Measurements from ENCODE around the gene ARRB1. TPM values are rescaled to one million over a fixed set of nuclear protein-coding genes. Genes with fewer than 3 reads are reported as not detected.
A peak's percentile ranks its signal among the peaks of the same experiment; 100 is the strongest.
"Not testable (repeated sequence)": the region's sequence is repeated elsewhere in the genome, so short reads cannot be mapped to it uniquely, and the experiment has no call there.

ARRB1 gene
- total RNA-seq, 1 experiment from 2014 or later, result 17.2 TPM

GRCh38 chr11:75334402-75334891 is 17.0 kb downstream of the ARRB1 start:
- Histone ChIP-seq H3K27me3 (no peaks in the 10 kb centered on the region), H3K4me3 (no peak overlapping the region), H3K9me3 (peaks cover 8% of the 10 kb centered on the region), H3K36me3 (no peaks in the 10 kb centered on the region)
- no peak for DNase-seq

GRCh38 chr11:75333807-75334140 is 17.7 kb downstream of the ARRB1 start:
- Histone ChIP-seq H3K27me3 (no peaks in the 10 kb centered on the region), H3K4me3 (no peak overlapping the region), H3K9me3 (peaks cover 8% of the 10 kb centered on the region), H3K36me3 (no peaks in the 10 kb centered on the region)
- no peak for DNase-seq

GRCh38 chr11:75333022-75333806 is 18.2 kb downstream of the ARRB1 start:
- H3K27me3 ChIP-seq, result no peaks in the 10 kb centered on the region
- H3K9me3 ChIP-seq, result peaks cover 8% of the 10 kb centered on the region
- no peak for DNase-seq

GRCh38 chr11:75331761-75332160 is 19.7 kb downstream of the ARRB1 start:
- H3K4me3 ChIP-seq, H3K36me3 ChIP-seq, H3K9me3 ChIP-seq, H3K27me3 ChIP-seq, DNase-seq: not testable (repeated sequence)

More at GRCh38 chr11:75333022-75333806, 18.2 kb downstream of the ARRB1 start:
- H3K4me3 ChIP-seq, result no peak overlapping the region
- no peaks in the 10 kb centered on the region for H3K36me3 ChIP-seq

GRCh38 chr11:75331304-75331703 is 20.2 kb downstream of the ARRB1 start:
- not testable (repeated sequence) for H3K9me3 ChIP-seq, DNase-seq, H3K27me3 ChIP-seq, H3K36me3 ChIP-seq, H3K4me3 ChIP-seq

GRCh38 chr11:75330886-75331285 is 20.6 kb downstream of the ARRB1 start:
- DNase-seq, H3K4me3 ChIP-seq: not testable (repeated sequence)

GRCh38 chr11:75330291-75330690 is 21.2 kb downstream of the ARRB1 start:
- Histone ChIP-seq H3K27me3 (no peaks in the 10 kb centered on the region), H3K9me3 (peaks cover 8% of the 10 kb centered on the region), H3K36me3 (no peaks in the 10 kb centered on the region), H3K4me3 (no peak overlapping the region)
- no peak for DNase-seq

More at GRCh38 chr11:75330886-75331285, 20.6 kb downstream of the ARRB1 start:
- H3K27me3 ChIP-seq, H3K9me3 ChIP-seq, H3K36me3 ChIP-seq: not testable (repeated sequence)

- Histone ChIP-seq H3K4me3 (no peak overlapping the region), H3K9me3 (peaks cover 8% of the 10 kb centered on the region), H3K27me3 (no peaks in the 10 kb centered on the region), H3K36me3 (no peaks in the 10 kb centered on the region)
- peak; percentile 92 for DNase-seq
These were observed 22.8 kb downstream of the ARRB1 start for GRCh38 chr11:75328426-75329277.

- no peak for DNase-seq
- Histone ChIP-seq H3K36me3 (no peaks in the 10 kb centered on the region), H3K9me3 (no peaks in the 10 kb centered on the region), H3K4me3 (no peak overlapping the region), H3K27me3 (no peaks in the 10 kb centered on the region)
These were observed 25.0 kb downstream of the ARRB1 start for GRCh38 chr11:75326439-75326810.

GRCh38 chr11:75325713-75326438 is 25.6 kb downstream of the ARRB1 start:
- DNase-seq, result peak; percentile 97
- Histone ChIP-seq H3K9me3 (no peaks in the 10 kb centered on the region), H3K27me3 (no peaks in the 10 kb centered on the region), H3K36me3 (no peaks in the 10 kb centered on the region), H3K4me3 (no peak overlapping the region)

GRCh38 chr11:75324740-75325139 is 26.7 kb downstream of the ARRB1 start:
- Histone ChIP-seq H3K4me3 (no peak overlapping the region), H3K27me3 (no peaks in the 10 kb centered on the region), H3K9me3 (no peaks in the 10 kb centered on the region), H3K36me3 (no peaks in the 10 kb centered on the region)
- no peak for DNase-seq

GRCh38 chr11:75324189-75324588 is 27.3 kb downstream of the ARRB1 start:
- DNase-seq, result no peak
- H3K27me3 ChIP-seq, result no peaks in the 10 kb centered on the region

GRCh38 chr11:75323609-75324008 is 27.9 kb downstream of the ARRB1 start:
- H3K4me3 ChIP-seq, result no peak overlapping the region
- no peaks in the 10 kb centered on the region for H3K36me3 ChIP-seq
- no peaks in the 10 kb centered on the region for H3K9me3 ChIP-seq
- DNase-seq, result no peak
- no peaks in the 10 kb centered on the region for H3K27me3 ChIP-seq

More at GRCh38 chr11:75324189-75324588, 27.3 kb downstream of the ARRB1 start:
- no peaks in the 10 kb centered on the region for H3K9me3 ChIP-seq
- no peak overlapping the region for H3K4me3 ChIP-seq
- H3K36me3 ChIP-seq, result no peaks in the 10 kb centered on the region

- DNase-seq, result no peak
- Histone ChIP-seq H3K27me3 (no peaks in the 10 kb centered on the region), H3K9me3 (no peaks in the 10 kb centered on the region), H3K4me3 (no peak overlapping the region), H3K36me3 (no peaks in the 10 kb centered on the region)
These were observed 30.8 kb downstream of the ARRB1 start for GRCh38 chr11:75320643-75321042.

- Histone ChIP-seq H3K9me3 (no peaks in the 10 kb centered on the region), H3K27me3 (no peaks in the 10 kb centered on the region), H3K4me3 (no peak overlapping the region), H3K36me3 (no peaks in the 10 kb centered on the region)
- DNase-seq, result no peak
These were observed 31.3 kb downstream of the ARRB1 start for GRCh38 chr11:75320046-75320618.

GRCh38 chr11:75319035-75319877 is 32.2 kb downstream of the ARRB1 start:
- DNase-seq, result peak; percentile 57
- H3K27me3 ChIP-seq, result no peaks in the 10 kb centered on the region
- H3K9me3 ChIP-seq, result no peaks in the 10 kb centered on the region
- H3K4me3 ChIP-seq, result no peak overlapping the region
- H3K36me3 ChIP-seq, result no peaks in the 10 kb centered on the region

Measured in MG63 (cell line).